Stimulated activated CD8-positive, alpha-beta memory T cell treated with anti-CD3 and anti-CD28 coated beads, Interleukin-4, amount 100 ng/mL, for 48 hours (primary cell): ENCODE results near the gene BRD3.

Experiments used
- DNase-seq: peaks from one replicate; pipeline ENCODE4 v3.0.0-alpha.2; 2020

The BRD3 gene

DNA sequence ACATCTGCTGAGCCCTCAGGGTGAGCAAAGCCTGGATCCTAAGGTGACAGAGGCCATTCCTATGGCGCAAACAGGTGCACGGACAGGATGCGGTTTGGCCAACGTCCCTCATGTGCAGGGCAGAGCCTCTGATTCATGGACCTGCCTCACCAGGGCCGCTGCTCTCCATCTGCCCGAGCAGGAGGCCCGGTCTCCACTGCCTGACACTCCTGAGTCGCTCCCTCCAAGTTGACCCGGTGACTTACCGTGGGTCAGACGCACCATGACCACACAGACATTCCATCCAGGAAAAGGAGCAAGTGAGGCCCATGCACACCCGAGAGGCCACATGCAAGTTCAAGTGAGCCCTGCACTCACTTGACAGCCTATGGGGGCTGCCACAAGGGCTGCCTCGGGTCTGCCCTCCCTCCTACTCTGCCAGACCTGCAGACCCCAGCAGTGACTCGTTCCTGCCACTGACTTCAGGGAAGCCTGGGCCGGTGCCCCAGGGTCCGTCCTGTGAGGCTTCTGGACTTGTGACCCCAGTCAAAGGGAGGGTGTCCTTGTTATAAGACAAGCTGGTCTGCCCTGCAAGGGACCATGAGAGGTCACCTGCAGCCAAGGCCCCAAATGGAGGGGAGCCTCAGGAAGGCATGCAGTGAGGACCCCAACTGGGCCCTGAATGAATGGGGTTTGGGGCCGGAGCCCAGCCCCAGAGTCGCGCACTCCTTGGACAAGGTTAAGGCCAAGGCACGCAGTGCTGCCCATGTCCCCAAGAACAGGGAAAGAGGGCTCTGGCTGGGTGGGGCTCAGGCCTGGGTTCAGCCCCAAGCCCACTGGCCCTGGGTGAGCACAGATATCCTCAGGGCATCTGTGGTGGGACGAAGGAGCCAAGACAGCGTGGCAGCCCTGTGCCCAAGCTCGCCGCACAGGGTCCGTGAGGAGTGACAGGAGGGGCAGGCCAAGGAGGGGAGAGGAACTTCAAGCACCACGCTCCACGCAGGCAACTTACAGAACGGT is 32.5 kb downstream of the BRD3 start:
- no peak for DNase-seq

DNA sequence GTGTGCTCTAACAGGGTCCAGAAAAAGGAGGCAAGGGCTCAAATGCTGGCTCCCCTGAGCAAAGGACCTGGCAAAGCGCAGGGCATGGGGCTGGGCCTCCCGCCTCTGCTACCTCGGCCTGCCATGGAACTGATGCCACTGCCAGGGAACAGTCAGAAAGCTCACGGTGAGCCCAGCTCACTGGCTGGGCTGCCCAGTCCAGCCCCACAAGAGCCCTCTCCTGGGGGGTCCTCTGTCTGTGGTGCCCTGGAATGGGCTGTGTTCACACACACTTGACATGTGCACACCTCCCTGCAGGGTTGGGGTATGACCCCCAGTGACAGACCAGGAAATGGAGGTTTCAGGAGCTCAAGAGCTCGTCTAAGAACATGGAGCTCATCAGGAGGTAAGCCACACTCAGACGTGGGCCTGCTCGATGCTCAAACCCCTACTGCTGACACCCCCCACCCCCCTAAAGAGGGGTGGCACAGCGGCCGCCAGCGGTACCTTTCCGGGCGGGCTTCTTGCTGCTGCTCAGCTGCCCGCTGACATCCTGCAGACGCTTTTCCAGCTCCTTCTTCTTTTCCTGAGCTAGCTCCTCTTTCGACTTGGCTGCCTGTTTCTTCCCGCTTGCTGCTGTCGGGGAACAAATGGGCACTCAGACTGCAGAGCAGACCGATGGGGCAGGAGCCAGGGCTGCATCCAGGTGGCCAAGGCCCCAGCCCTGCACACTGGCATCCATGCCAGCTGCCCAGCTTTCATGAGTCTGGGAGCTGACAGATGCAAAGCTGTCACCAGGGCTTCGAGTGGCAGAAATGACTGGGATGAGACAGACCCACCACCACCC is 33.4 kb downstream of the BRD3 start:
- no peak for DNase-seq

DNA sequence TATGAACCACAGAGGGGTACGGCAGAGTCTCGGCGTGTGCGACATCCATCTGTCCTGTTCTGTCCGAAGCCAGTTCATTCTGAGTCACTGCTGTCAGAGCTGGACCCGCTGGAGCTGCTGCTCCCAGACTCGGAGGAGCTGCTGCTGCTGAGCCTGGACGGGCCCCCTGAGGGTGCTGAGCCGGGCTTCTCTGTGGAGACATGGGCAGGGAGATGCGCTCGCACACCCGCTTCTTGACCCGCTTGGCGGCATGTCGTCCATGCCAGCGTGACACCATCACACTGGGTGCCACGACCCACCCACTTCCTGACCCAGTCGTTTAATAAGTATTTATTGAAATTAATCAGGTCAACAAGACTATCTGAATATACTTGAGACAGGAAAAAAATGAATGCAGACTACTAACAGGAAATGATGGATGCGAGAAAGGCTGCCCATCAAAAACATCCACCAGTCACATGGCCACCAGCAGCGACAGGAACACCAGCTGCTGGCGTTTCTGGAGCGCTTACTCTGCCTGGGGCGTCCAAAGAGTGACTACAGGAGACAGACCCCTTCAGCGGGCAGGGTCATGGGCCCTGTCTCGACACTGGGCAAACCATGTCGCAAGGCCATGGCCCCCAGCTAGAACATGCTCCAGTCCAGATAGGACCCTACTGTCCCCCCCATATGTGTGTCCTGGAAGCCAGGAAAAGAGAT is 34.2 kb downstream of the BRD3 start:
- DNase-seq: no peak

DNA sequence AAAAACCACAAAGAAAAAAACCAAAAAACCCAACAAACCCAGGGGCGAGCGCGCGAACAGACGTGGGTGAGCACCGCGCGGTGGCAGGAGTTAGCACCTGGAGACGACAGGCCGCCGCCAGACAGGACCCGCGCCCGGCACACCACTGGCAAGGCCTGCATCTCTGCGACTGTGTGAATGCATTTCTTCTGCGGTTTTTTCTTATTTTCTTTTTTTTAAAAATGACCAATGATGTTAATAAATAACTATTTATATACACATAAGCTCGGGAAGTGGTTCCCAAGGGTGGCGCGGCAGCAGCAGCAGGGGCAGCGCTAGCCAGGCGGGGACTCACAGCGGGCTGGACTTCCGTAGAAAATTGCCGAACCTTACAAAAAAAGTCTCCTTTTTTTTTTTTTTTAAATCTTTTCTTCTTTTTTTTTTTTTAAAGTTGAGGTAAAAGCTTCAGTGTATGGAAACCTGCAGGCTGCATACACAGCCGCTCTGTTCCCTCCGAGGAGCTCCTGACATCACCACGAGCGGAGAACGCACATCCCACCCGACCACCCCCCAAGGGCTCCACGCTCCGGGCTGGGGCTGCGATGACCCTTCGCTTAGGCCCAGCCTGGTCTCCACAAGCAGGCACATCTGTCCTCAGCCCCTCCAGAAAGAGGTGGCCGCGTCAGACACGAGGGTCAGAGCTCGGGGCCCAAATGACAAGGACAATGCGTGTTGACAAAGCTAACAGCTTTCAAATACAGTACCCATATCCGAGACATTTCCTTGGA is 35.2 kb downstream of the BRD3 start:
- no peak for DNase-seq

DNA sequence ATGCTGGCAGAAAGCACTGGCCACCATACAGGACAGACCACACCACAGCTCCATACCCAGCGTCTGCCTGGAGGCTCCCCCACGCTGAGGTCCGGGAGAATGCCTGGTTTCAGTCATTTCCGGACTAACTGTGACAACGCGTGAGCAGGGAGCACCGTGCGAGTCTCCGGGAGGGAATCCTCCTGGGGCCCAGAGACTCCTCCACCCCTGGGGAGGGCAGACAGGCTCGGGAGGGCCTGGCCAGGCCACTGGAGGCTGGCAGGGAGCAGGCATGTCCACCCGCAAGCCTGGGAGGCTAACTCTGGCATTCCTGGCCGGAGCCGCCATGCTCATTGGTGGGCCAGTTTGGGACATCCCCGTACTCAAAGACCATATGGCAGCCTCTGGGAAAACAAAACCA is 36.0 kb downstream of the BRD3 start:
- no peak for DNase-seq

DNA sequence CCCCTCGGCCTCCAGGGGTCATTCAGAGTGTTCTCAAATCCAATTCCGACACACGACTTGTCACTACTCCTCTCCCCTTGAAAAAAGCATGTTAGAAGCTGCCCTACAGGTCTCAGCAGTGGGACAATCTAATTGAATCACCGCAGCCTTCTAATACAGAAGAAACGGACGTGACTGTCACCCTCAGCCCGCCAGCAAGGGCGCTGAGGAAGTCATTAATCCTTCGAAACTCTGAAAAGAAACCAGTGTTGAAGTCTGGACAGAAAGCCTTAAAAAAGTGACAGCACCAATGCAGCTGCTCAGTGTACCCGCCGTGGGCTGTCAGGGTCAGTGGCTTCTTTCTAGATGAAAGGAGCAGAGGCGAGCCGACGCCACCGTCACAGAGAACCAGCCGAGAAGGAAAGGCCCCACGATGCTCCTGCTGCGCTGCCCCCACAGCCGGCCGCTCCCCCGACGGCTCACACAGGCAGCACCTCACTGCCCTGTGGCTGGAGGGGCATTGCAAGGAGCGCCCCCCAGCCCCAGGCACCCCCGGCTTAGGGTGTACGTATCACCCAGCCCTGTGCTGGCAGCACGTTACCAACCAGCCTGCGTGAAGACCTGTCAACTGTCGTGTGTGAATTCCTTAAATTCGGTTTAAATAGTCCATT is 36.9 kb downstream of the BRD3 start:
- no peak for DNase-seq

DNA sequence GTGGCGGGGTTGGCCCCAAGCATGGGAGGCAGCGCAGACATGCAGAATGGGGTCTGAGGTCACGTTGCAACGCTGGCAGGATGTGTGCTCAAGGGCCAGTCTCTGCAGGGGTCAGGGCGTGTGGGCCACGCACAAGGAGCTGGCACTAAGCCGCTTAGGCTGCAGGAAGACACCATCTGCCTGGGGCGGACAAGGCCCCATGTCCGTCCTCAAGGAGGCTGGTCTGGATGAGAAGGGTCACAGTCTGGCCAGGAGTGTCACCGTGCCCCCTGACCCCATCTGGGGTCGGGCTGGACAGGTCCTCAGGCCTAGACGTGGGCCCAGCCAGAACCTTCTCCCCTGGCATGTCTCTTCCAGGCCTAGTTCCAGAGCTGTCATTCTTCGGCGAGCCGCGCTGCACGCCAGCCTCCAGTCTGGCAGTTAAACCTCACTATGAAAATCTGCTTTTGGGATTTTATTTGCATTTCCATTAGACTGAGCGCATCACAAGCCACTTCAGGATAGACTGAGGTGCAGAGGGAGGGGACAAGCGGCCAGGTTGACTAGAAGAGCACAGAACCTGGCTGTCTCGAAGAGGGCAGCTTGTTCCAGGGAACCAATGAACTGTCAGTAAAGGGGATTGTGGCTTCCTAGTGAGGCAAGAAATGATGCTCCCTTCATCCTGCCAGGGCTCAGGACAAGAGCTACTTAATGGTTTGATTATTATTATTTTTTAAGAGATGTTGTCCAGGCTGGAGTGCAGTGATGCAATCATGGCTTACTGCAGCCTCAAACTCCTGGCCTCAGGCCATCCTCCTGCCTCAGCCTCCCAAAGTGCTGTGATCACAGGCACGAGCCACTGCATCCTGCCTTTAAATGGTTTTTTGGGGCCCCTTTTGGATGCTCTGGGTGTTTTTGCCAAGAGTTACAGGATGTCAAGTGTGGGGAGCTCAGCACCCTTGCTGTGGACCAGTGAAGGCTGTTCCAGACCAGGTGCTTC is 38.3 kb downstream of the BRD3 start:
- DNase-seq: no peak

DNA sequence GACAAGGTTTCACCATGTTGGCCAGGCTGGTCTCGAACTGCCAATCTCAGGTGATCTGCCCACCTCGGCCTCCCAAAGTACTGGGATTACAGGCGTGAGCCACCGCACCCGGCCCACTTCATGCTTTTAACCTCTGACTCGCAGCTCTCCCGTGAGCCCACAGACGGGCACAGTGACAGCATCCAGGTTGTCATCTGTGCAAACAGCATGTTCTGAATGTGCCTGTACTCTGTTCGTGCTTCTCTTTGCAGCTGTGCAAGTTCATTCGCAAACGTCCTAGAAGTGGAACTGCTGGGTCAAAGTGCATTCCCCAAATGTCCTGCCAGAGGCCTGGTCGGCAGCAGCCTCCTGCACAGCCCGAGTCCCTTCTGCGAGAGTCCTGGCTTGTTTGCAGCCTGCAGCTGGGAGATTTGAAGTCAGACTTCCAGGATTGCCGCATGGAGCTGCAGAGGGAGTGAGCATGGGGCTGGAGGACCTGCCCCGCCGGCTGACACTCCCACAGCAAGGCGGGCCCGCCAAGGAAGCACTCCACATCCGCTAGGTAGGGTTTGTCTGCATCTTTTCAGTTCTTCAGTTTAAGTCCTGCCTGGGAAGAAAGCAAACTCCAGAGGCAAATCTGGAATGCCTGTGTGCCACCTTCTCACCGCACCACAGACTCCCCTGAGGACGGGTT is 39.1 kb downstream of the BRD3 start:
- DNase-seq: no peak

DNA sequence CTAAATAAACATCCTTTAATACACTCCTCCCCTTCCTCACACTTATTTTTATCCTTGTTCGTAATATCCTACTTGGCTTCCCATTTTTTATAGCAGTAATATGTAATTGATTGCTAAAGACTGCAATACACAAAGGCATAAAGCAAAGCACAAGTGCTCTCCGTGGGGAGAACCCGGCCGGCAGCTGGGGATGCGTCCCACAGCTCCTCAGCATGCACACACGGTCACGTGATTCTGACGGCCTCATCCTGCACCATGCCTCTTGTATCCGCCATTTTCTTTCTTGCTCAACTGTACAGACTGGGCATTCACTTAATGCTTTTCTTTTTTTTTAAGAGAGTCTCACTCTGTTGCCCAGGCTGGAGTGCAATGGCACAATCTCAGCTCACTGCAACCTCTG is 39.8 kb downstream of the BRD3 start:
- DNase-seq: no peak

DNA sequence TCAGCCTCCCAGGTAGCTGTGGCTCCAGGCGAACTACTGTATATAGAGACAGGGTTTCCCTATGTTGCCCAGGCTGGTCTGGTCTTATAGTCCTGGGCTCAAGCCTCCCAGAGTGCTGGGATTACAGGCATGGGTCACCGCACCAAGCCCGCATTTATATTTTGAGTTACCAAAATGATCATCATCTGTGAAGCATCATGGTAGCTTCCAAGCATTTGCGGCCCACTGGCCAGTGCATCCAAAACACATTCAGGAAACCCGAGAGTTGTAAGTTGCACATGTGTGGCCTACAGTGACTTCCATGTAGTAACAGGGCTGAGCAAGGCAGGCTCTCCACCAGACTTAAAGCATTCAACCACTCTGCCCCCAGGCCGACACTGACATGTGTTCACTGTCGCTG is 40.3 kb downstream of the BRD3 start:
- DNase-seq: no peak

DNA sequence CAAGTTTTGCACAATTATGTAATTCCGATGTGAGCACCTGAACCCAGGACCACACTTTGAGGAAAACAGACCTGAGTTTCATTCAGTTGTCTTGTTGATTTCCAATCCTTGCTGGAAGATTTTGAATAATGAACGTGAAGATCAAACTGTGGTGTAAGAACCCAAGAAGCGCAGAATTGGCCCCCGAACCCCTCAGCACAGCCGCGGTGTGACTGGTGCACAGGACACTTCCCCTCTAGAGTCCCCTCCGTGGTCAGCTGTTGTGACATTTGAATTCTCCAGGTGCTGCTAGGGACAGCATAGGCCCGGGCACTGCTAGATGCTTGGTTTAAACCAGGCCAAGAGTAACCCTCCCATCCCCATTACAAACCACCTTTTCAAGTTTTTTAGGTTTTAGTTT is 40.8 kb downstream of the BRD3 start:
- DNase-seq: no peak

DNA sequence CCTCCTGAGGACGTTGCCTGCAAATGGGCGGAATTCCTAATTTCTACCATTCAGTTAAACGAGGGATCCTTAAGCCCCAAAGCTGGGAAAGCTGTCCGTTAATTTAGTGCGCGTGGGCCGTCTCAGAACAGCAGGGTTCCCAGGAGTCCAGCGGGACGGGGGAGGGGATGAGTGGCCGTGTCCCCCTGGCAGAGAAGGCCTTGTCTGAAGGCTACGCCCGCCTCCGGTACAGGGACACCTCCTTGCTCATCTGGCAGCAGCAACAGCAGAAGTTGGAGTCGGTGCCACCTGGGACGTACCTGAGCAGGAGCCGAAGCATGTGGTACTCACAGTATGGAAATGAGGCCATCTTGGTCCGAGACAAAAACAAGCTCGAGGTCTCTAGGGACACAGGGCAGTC is 41.2 kb downstream of the BRD3 start:
- DNase-seq: no peak

DNA sequence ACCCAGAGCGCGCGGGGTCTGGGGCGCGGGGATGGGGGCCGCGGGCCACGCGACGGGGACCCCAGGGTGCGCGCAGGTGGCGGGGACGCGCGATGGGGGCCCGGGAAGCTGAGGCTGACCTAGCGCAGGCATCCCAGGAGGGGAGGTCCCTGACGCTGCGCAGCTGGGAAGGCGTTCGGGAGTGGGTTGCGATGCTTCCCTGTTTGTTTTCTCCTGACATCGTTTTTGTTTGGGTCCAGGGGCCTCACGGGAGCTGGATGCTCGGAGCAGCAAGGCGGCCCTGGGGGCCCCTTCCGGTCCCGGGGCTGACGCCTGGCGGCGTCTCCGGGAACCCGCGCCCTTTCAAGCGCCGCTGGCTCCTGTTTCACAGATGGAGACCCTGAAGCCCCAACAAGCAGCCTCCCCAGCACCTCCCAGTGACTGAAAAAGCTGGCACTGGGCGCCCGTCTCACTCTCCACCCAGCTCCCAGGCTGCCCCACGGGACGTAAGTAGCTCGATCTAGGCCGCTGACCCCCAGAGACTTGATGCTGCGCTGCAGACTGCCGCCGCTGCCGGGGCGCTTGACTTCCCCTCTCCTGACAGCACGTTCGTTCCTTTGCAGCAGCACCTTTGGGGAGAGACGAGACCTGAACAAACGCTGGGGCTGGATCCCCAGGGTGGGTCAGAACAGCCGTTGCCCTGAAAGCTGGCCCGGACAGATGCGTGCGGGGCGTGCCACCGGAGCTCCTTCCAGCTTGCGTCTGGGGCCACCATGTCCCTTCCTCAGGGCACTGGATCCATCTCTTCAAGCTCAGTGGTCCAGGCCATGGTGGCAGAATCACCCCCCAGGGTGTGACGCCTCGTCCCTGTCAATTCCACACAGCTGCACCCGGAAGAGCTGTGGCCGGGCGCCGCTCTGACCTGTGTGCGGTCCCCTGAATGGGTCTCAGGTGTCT is 42.0 kb downstream of the BRD3 start:
- peak; percentile 72 for DNase-seq

DNA sequence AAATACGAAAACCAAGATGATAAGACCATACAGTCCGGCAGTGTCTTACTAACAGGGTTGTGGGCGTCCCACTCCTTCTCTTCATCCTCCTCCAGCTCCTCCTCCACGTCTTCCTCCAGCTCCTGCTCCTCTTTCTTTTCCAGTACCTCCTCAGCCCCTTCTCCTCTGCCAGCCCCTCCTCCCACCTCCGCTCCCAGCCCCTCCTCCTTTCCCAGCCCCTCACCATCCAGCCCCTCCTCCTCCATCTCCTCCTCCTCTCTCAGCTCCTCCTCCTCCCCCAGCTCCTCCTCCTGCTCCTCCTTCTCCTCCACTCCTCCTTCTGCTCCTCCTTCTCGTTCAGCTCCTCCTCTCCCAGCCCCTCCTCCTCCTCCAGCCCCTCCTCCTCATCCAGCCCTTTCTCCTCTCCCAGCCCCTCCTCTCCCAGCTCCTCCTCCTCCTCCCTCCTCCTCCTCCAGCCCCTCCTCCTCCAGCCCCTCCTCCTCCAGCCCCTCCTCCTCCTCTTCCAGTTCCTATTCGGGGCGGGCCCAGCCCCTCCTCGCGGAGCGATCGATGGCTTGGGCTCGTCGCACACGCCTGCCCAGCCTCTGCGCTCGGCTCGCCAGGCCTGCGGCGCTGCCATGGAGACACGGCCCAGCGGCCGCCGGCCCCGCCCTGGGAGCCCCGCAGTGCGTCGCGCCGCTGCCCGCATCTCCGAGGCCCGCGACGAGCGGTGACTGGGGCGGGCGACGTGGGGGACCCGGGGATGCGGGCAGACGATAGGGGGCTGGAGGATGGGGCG is 42.8 kb downstream of the BRD3 start, which contains the start of gene BRD3OS:
TSS of gene BRD3OS (plus strand) at position 654 of the 778 bp plus-strand sequence. CDS start 1,267 bp downstream, outside the sequence.
- peak; percentile 92 for DNase-seq

DNA sequence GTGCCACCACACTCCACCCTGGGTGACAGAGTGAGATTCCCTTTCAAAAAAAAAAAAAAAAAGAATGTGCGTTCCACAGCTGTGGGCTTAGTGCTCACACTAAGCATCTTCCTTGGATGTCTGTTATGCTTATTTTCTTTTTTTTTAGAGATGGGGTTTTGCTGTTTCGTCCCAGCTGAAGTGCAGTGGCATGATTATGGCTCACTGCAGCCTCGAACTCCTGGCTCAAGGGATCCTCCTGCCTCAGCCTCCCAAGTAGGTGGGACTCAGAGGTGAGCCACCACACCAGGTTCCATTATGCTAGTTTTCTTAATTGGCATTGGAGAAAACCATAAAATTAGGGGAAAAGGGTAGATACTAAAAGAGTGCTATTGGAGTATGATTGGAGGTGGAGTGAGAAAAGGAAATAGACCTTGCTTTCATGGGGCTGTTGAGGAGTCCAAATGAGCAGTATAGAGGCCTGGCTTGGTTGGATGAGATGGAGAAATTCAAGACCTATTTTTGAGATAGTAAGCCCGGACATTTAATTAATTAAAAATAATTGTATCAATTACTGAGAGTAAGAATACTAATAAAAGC is 43.5 kb downstream of the BRD3 start:
- no peak for DNase-seq

DNA sequence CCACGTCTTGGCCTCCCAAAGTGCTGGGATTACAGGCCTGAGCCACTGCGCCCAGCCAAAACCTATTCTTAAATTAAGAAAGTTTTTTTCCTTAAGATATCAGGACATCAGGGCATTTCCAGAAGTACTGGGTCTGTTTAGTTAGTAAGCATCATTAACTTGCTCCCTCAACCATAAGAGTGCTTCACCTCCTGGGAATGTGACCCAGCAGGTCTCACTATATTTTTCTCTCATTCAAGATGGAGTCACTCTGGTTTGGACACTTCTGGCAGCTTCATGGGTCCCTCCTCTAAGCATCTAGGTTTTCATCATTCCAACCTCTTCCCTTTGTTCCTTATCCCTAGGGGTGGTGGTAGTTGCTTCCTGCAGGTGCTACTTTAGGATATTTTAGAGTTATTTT is 52.9 kb downstream of the BRD3 start:
- no peak for DNase-seq

DNA sequence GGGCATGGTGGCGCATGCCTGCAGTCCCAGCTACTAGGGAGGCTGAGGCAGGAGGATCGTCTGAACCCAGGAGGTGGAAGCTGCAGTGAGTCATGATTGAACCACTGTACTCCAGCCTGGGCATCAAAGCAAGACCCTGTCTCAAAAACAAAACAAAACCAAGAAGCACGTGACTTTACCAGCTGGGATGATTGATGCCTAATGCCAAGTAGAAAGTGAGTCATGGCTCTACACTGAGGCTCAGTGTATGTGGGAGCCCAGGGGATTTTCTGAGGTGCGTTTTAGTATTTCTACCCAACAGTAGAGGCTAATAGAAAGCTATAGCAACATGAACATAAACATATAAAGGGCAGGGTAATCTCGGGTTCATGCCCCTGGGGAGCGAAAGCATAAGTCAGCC is 56.4 kb downstream of the BRD3 start:
- DNase-seq: no peak
